HUES48 (cell line): ENCODE results near the gene INSR.

Experiments
- H3K27ac ChIP-seq: one replicate; pipeline ENCODE4 v1.7.0; 2013; ENCODE audit warnings: low read depth, low read length, inconsistent platforms
- H3K27me3 ChIP-seq: 2 replicates; pipeline ENCODE4 v1.6.1; 2013; ENCODE audit warnings: mild to moderate bottlenecking, low read length; ENCODE audit not compliant: control insufficient read depth, insufficient read depth
- H3K36me3 ChIP-seq: 2 replicates; pipeline ENCODE4 v1.6.1; 2013; ENCODE audit warnings: low read length; ENCODE audit not compliant: control insufficient read depth, insufficient read depth
- H3K4me1 ChIP-seq: 2 replicates; pipeline ENCODE4 v1.6.1; 2013; ENCODE audit warnings: mild to moderate bottlenecking, low read length; ENCODE audit not compliant: control insufficient read depth, insufficient read depth
- H3K4me3 ChIP-seq: 2 replicates; pipeline ENCODE4 v1.5.1; 2013; ENCODE audit warnings: mild to moderate bottlenecking, low read depth, low read length
- H3K9ac ChIP-seq: 2 replicates; pipeline ENCODE4 v1.6.1; 2013; ENCODE audit warnings: mild to moderate bottlenecking, low read depth, low read length, moderate library complexity
- H3K9me3 ChIP-seq: 2 replicates; pipeline ENCODE4 v1.6.1; 2013; ENCODE audit warnings: low read length; ENCODE audit not compliant: control insufficient read depth, insufficient read depth

The INSR gene

DNA sequence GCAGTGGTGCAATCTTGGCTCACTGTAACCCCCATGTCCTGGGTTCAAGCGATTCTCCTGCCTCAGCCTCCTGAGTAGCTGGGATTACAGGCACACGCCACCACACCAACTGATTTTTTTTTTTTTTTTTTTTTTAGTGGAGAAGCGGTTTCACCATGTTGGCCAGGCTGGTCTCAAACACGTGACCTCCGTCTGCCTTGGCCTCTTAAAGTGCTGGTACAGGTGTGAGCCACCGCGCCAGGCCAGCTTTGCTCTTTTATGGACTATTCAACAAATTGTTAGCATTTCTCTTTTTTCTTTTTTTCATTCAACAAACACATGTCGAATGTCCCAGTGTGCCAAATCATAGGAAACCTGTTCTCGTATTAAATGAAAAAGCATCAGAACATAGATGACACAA is 99.6 kb downstream of the INSR start:
- Histone ChIP-seq H3K4me3 (no peak overlapping the region), H3K36me3 (no peaks in the 10 kb centered on the region), H3K9ac (no peak overlapping the region), H3K9me3 (no peaks in the 10 kb centered on the region), H3K27ac (no peak overlapping the region), H3K27me3 (no peaks in the 10 kb centered on the region), H3K4me1 (no peaks in the 10 kb centered on the region)

DNA sequence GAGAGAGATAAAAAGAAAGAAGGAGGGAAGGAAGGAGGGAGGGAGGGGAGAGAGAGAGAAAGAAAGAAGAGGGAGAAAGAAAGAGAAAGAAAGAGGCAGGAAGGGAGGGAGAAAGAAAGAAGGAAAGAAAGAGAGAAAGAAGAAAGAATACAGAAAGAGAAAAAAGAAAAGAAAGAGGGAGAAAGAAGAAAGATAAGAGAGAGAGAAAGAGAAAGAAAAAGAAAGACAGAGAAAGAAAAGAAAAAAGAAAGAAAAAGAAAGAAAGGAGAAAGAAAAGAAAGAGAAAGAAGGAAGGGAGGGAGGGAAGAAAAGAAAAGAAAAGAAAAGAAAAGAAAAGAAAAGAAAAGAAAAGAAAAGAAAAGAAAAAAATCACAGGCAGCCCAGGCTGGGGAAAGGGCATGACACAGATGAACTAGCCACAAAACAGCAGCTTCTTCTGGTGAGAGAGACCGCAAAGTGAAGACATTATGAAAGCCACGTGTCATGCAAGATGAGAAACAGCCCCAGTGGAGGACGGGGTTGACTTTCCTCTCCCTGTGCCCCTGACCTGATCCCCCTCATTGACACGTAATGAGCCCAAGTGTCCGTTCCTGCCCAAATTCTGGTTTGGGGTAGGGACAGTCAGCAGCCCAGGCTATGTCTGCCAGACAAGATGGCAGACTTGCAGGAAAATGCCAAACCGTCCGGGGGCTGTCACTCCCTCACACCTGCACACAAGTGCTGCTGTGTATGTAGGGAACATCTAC is 102.1 kb downstream of the INSR start:
- Histone ChIP-seq H3K4me3 (no peak overlapping the region), H3K36me3 (no peaks in the 10 kb centered on the region), H3K9me3 (no peaks in the 10 kb centered on the region), H3K9ac (no peak overlapping the region), H3K27ac (no peak overlapping the region), H3K27me3 (no peaks in the 10 kb centered on the region), H3K4me1 (no peaks in the 10 kb centered on the region)

DNA sequence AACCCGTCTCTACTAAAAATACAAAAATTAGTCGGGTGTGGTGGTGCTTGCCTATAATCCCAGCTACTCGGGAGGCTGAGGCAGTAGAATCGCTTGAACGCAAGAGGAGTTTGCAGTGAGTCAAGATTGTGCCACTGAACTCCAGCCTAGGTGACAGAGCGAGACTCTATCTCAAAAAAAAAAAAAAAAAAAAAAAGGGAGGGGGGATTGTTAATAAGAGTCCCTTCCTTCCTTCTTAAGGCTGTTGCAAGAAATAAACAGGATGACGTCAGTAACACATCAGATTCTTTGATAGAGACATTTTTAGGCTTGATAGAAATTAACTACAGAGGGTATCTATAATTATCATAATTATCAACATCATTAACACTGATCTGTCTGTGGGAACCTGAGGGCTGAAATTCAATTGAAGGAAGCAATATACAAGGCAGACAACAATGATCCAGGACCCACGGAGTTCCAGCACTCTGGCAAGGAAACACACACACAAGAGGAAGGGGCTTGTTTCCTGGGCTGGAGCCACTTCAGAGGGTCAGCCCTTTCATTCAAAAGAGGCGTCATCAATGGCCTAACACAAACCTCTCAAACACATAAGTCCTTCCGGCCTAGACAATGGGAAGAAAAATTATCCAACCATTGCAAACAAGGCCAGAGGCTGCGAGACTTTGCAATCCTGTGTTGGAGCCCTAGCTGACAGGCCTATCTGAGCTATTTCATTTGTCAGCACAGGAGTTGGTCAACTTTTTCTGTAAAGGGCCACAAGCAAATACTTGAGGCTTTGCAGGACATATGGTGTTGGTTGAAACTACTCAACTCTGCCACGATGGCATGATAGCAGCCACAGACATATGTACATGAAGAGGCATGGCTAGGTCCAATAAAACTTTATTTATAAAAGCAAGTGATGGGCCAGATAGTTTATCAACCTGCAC is 105.2 kb downstream of the INSR start:
- no peak overlapping the region for H3K27ac ChIP-seq
- no peaks in the 10 kb centered on the region for H3K4me1 ChIP-seq
- peaks cover 4% of the 10 kb centered on the region for H3K36me3 ChIP-seq
- no peak overlapping the region for H3K9ac ChIP-seq
- H3K9me3 ChIP-seq = no peaks in the 10 kb centered on the region
- no peak overlapping the region for H3K4me3 ChIP-seq
- H3K27me3 ChIP-seq = no peaks in the 10 kb centered on the region

DNA sequence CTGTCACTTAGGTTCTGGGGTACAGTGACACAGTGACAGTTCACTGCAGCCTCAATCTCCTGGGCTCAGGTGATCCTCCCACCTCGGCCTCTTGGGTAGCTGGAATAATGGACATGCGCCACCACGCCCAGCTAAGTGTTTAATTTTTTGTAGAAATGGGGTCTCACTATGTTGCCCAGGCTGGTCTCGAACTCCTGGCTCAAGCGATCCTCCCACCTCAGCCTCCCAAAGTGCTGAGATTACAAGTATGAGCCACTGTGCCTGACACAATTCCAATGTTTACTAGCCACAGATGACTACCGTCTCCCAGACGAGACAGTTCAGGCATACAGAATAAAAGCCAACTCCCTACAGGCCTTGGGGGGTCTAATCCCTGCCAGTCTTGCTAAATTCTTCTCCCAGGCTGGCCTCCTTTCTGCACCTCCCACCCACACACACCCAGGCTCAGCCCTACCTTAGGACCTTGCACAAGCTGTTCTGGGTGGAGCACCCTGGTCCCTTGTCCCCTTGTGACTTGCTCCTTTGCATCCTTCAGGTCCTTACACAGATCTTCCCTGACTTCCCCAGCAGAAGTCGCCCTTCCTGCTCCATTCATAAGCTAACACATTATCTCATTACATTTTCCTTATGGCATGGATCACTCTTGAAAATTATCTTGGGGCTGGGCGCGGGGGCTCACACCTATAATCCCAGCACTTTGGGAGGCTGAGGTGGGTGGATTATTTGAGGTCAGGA is 106.4 kb downstream of the INSR start:
- H3K4me1 ChIP-seq = no peaks in the 10 kb centered on the region
- no peaks in the 10 kb centered on the region for H3K9me3 ChIP-seq
- H3K9ac ChIP-seq = no peak overlapping the region
- H3K36me3 ChIP-seq = peaks cover 12% of the 10 kb centered on the region
- no peak overlapping the region for H3K4me3 ChIP-seq
- H3K27ac ChIP-seq = no peak overlapping the region
- H3K27me3 ChIP-seq = no peaks in the 10 kb centered on the region

DNA sequence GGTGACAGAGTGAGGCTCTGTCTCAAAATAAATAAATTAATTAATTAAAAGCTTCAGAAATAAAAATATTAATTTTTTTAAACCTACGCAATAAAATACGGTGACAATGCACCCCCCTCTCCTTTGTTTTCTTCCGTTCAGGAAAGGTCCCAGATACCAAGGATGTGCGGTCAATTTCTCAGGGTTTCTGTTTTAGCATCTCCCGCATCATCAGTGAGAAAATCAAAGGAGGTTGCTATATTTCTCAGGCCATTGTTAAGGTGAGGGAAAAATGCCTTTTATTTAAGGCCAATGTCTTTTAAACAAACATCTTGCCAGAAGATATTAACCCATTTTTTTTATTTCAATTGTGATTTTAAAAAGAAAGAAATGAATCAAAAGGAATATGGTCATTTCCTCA is 111.7 kb downstream of the INSR start:
- no peaks in the 10 kb centered on the region for H3K4me1 ChIP-seq
- no peaks in the 10 kb centered on the region for H3K27me3 ChIP-seq
- H3K9ac ChIP-seq = no peak overlapping the region
- peaks cover 12% of the 10 kb centered on the region for H3K36me3 ChIP-seq
- no peaks in the 10 kb centered on the region for H3K9me3 ChIP-seq
- no peak overlapping the region for H3K4me3 ChIP-seq
- H3K27ac ChIP-seq = no peak overlapping the region

DNA sequence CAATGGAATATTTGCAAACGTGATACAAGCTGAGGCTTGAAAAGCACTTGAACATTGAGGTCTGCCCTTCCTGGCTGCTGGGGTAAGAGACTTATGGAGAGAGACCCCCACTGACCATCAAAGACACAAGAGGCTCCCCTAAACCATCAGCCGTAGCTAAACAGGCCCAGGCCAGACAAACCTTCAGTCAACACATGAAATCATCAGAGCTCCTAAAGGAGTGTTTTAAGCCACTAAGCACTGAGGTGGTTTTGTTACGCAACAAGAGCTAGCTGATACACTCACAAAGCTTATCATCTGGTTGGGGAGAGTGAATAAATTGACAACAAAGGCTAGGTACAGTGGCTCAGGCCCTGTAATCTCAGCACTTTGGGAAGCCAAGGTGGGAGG is 114.3 kb downstream of the INSR start:
- Histone ChIP-seq H3K27ac (no peak overlapping the region), H3K9ac (no peak overlapping the region), H3K27me3 (no peaks in the 10 kb centered on the region)

DNA sequence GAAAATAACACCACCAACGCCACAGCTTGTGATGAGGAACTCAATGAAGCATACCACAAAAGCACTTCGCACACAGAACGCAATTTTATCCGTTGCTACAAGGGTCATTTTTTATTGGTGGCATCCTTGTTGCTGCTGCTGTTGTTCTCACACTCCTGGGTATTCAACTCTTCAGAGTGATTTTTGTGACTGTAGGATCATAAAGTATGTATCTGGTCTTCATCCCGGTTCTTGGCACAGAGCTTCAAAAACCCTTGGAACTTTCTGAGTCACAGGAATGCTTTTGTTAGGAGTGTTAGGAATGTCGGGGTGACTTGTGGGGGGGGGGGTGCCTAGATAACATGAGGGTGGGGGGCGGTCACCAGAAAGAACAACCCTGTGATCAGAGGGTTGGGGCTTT is 116.3 kb downstream of the INSR start:
- no peak overlapping the region for H3K27ac ChIP-seq
- no peaks in the 10 kb centered on the region for H3K4me1 ChIP-seq
- H3K36me3 ChIP-seq = peaks cover 6% of the 10 kb centered on the region; the same call in 1 of the 2 replicates
- no peak overlapping the region for H3K4me3 ChIP-seq
- H3K27me3 ChIP-seq = no peaks in the 10 kb centered on the region
- no peaks in the 10 kb centered on the region for H3K9me3 ChIP-seq
- H3K9ac ChIP-seq = no peak overlapping the region

More for the DNA sequence above, 114.3 kb downstream of the INSR start:
- no peak overlapping the region for H3K4me3 ChIP-seq
- H3K9me3 ChIP-seq = no peaks in the 10 kb centered on the region
- peaks cover 14% of the 10 kb centered on the region for H3K36me3 ChIP-seq
- H3K4me1 ChIP-seq = no peaks in the 10 kb centered on the region

DNA sequence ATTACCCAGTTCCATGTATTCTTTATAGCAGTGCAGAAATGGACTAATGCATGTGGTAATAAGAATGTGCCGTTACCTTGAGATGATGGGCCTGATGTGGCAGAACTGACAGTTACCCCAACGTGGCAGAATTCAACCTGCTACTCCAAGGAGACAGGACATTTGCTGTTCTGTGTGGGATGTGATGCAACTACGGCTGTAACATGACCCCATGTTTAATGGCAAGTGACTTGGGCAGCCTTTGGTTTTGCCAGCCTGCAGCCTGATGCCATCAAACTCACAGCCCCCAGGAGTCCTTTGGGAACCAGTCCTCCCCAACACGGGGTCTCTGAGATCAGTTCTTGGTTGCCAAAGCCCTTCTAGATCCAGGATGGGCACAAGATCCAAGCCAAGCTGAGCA is 117.4 kb downstream of the INSR start:
- no peaks in the 10 kb centered on the region for H3K27me3 ChIP-seq
- no peaks in the 10 kb centered on the region for H3K4me1 ChIP-seq
- no peaks in the 10 kb centered on the region for H3K9me3 ChIP-seq
- H3K36me3 ChIP-seq = peaks cover 12% of the 10 kb centered on the region
- no peak overlapping the region for H3K9ac ChIP-seq
- H3K4me3 ChIP-seq = no peak overlapping the region
- no peak overlapping the region for H3K27ac ChIP-seq

DNA sequence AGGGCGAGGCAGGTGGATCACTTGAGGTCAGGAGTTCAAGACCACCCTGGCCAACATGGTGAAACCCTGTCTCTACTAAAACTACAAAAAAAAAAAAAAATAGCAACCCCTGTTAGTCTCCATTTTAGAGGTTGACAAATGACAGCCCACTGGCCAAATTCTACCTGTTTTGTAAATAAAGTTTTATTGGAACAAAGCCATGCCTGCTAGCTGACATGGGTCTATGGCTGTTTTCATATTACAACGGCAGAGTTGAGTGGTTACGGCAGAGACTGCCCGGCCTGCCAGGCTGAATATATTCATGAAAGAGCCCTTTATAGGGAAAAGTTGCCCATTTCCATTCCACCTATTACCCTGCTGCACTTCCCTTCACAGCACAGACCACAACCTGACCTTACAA is 121.4 kb downstream of the INSR start:
- Histone ChIP-seq H3K27me3 (no peaks in the 10 kb centered on the region), H3K4me3 (no peak overlapping the region), H3K36me3 (peaks cover 46% of the 10 kb centered on the region), H3K9me3 (peaks cover 12% of the 10 kb centered on the region), H3K27ac (no peak overlapping the region), H3K4me1 (no peaks in the 10 kb centered on the region), H3K9ac (no peak overlapping the region)

DNA sequence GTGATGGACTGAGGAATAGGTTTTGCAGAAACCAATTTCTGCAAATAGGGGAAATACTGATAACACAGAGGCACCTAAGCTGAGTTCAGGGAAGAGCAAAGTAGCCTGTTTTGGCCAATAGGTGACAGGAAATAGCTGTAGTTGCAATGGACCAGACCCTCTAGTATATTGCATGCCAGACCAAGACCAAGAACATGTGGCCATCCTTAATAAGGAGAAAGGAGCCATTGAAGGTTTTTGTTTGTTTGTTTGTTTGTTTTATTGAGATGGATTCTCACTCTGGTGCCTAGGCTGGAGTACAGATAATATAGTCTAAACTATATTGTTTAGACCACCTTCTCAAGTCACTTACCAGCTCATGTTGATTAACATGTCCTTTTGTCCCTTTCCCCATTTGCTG is 123.2 kb downstream of the INSR start:
- Histone ChIP-seq H3K27me3 (no peaks in the 10 kb centered on the region), H3K9me3 (peaks cover 12% of the 10 kb centered on the region), H3K4me1 (no peaks in the 10 kb centered on the region), H3K36me3 (peaks cover 60% of the 10 kb centered on the region), H3K9ac (no peak overlapping the region), H3K4me3 (no peak overlapping the region), H3K27ac (no peak overlapping the region)
